Measurements from ENCODE around the gene VLDLR. TPM values are rescaled to one million over a fixed set of nuclear protein-coding genes. Genes with fewer than 3 reads are reported as not detected.

The VLDLR gene
- total and polyA plus RNA-seq, 2 experiments from 2014 or later, result 12.2 to 20.4 TPM

GRCh38 chr9:2623288-2624050 is 1.9 kb downstream of the VLDLR start:
- Histone ChIP-seq H3K27ac (peak overlapping the region; percentile 80), H2AFZ (peak overlapping the region; percentile 93), H4K20me1 (ENCODE audit: insufficient read depth, poor library complexity, severe bottlenecking) (no peaks in the 10 kb centered on the region), H3K4me2 (peak overlapping the region; percentile 97), H3K9me2 (replicated peaks; ENCODE audit: insufficient read depth) (no peaks in the 10 kb centered on the region), H3K79me2 (peaks cover 36% of the 10 kb centered on the region), H3K9me3 (ENCODE audit: low read depth) (no peaks in the 10 kb centered on the region), H3K36me3 (replicated peaks; ENCODE audit: insufficient read depth, low read depth) (no peaks in the 10 kb centered on the region), H3K4me1 (ENCODE audit: insufficient read depth) (peaks cover 16% of the 10 kb centered on the region), H3K27me3 (peaks cover 45% of the 10 kb centered on the region), H3K4me3 (peak overlapping the region; percentile 98)
- TF ChIP-seq EZH2phosphoT487 (IDR thresholded peaks at IDR 0.05; ENCODE audit: low read depth, severe bottlenecking, unreplicated experiment), result no peak
- no peak for TF ChIP-seq CTCF (IDR thresholded peaks at IDR 0.05; ENCODE audit: poor library complexity)
- peak; percentile 27 for TF ChIP-seq EZH2 (IDR thresholded peaks at IDR 0.05; ENCODE audit: borderline replicate concordance)
- WGBS (ENCODE audit: low lambda C conversion rate, missing lambda C conversion rate), result 8% methylated on average over 34 of the region's 34 CpGs
- peak; percentile 67 for DNase-seq (ENCODE audit: low spot score)

- H3K4me2 ChIP-seq, result peak overlapping the region; percentile 97
- H3K4me1 ChIP-seq (ENCODE audit: insufficient read depth), result peaks cover 16% of the 10 kb centered on the region
- TF ChIP-seq EZH2phosphoT487 (IDR thresholded peaks at IDR 0.05; ENCODE audit: low read depth, severe bottlenecking, unreplicated experiment), result no peak
- no peak for TF ChIP-seq EZH2 (IDR thresholded peaks at IDR 0.05; ENCODE audit: borderline replicate concordance)
- no peak for TF ChIP-seq CTCF (IDR thresholded peaks at IDR 0.05; ENCODE audit: poor library complexity)
- H3K9me3 ChIP-seq (ENCODE audit: low read depth), result no peaks in the 10 kb centered on the region
- no peaks in the 10 kb centered on the region for H3K36me3 ChIP-seq (replicated peaks; ENCODE audit: insufficient read depth, low read depth)
- H3K9me2 ChIP-seq (replicated peaks; ENCODE audit: insufficient read depth), result no peaks in the 10 kb centered on the region
- peaks cover 41% of the 10 kb centered on the region for H3K79me2 ChIP-seq
- 74% methylated on average over 1 of the region's 1 CpG for WGBS (ENCODE audit: low lambda C conversion rate, missing lambda C conversion rate)
- H3K27me3 ChIP-seq, result peaks cover 38% of the 10 kb centered on the region
- H3K27ac ChIP-seq, result peak overlapping the region; percentile 80
- no peak for DNase-seq (ENCODE audit: low spot score)
- no peaks in the 10 kb centered on the region for H4K20me1 ChIP-seq (ENCODE audit: insufficient read depth, poor library complexity, severe bottlenecking)
- no peak overlapping the region for H2AFZ ChIP-seq
- peak overlapping the region; percentile 98 for H3K4me3 ChIP-seq
Measured at GRCh38 chr9:2624051-2624682, 2.6 kb downstream of the VLDLR start.

DNA sequence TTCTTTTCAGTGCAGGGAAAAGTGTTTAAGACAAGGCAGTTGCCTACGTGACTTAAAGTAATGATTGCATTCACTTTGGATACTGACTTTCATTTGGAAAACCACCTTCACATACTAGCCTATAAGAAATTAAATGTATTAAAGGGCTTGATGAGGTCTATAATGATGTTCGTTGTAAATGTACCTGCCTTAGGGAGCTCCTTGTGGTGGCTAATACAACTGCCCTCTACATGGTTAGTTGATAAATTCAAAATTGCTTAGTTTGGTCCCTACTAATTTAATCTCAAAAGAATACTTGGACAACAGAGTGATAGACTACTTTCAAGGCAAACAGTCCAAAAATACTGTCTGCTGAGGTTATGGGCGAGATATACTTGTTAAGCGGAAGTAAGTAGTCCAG is 3.8 kb downstream of the VLDLR start:
- Histone ChIP-seq H3K9me2 (replicated peaks; ENCODE audit: insufficient read depth) (no peaks in the 10 kb centered on the region), H3K27me3 (peaks cover 25% of the 10 kb centered on the region), H3K27ac (no peak overlapping the region), H3K4me1 (ENCODE audit: insufficient read depth) (peaks cover 15% of the 10 kb centered on the region), H3K9me3 (ENCODE audit: low read depth) (no peaks in the 10 kb centered on the region), H3K36me3 (replicated peaks; ENCODE audit: insufficient read depth, low read depth) (no peaks in the 10 kb centered on the region), H3K79me2 (peaks cover 46% of the 10 kb centered on the region), H3K4me3 (no peak overlapping the region), H3K4me2 (no peak overlapping the region), H2AFZ (no peak overlapping the region), H4K20me1 (ENCODE audit: insufficient read depth, poor library complexity, severe bottlenecking) (no peaks in the 10 kb centered on the region)
- DNase-seq (ENCODE audit: low spot score), result no peak
- 93% methylated on average over 4 of the region's 4 CpGs for WGBS (ENCODE audit: low lambda C conversion rate, missing lambda C conversion rate)
- TF ChIP-seq CTCF (IDR thresholded peaks at IDR 0.05; ENCODE audit: poor library complexity) (no peak), EZH2 (IDR thresholded peaks at IDR 0.05; ENCODE audit: borderline replicate concordance) (no peak), EZH2phosphoT487 (IDR thresholded peaks at IDR 0.05; ENCODE audit: low read depth, severe bottlenecking, unreplicated experiment) (no peak)

All from hepatocyte (in vitro differentiated cells).